ENCODE results near the gene ISX.

The ISX gene

DNA sequence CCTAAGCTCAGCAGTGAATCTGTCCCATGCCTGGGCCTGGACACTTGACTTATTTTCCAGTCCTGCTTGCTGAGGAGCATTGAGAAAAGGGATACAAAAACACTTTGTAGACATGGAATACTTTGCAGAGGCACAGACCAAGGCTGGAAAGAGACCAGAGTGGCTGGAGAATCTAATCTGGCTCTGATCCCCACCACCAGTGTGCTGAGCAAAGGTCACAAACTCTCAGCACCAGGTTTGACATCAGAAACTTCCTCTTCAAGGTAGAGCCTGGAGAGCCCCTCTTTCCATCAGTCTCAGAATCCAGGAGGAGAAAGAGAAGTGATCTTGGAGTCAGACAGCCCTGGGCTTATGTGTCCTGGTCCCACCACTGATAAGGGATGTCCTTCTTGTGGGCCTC is 53.5 kb downstream of the ISX start:
- no peak overlapping the region for H3K4me3 ChIP-seq (ENCODE audit: low read depth in 1 of 2, low read length in 1 of 2)
- no peaks in the 10 kb centered on the region for H3K4me1 ChIP-seq (ENCODE audit: control insufficient read depth in 1 of 2, insufficient read depth in 1 of 2, low read depth in 1 of 2, low read length in 1 of 2)
- H3K27me3 ChIP-seq, result no peaks in the 10 kb centered on the region

DNA sequence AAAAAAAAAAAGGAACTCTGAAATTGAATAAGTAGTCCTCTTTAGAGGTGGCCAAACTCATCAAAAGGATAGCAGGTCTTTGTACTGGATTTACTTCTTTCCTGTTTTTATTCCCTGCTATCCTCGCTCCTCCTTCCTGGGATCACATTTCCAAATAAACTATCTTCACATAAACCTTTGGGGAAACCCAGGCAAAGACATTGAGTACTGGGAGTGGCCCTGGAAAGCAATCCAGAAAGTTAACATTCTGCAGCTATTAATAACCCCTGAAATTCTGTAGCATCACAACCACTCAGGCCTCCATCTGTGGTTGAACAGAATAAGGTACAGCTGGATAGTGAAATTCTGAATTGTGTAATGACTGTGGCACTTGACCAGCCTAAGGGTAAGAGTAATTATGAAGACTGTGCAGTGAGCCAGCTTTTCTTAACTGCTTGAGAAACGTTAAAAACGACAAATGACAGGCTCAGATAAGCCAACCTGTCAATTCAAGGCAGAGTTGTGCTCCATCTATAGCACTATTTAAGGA is 58.8 kb downstream of the ISX start:
- Histone ChIP-seq H3K4me3 (ENCODE audit: low read depth in 1 of 2, low read length in 1 of 2) (no peak overlapping the region), H3K36me3 (no peaks in the 10 kb centered on the region)

More for the DNA sequence above, 53.5 kb downstream of the ISX start:
- Histone ChIP-seq H3K36me3 (no peaks in the 10 kb centered on the region), H3K27ac (no peak overlapping the region), H3K9me3 (no peaks in the 10 kb centered on the region)
- TF ChIP-seq, protein P1, sequence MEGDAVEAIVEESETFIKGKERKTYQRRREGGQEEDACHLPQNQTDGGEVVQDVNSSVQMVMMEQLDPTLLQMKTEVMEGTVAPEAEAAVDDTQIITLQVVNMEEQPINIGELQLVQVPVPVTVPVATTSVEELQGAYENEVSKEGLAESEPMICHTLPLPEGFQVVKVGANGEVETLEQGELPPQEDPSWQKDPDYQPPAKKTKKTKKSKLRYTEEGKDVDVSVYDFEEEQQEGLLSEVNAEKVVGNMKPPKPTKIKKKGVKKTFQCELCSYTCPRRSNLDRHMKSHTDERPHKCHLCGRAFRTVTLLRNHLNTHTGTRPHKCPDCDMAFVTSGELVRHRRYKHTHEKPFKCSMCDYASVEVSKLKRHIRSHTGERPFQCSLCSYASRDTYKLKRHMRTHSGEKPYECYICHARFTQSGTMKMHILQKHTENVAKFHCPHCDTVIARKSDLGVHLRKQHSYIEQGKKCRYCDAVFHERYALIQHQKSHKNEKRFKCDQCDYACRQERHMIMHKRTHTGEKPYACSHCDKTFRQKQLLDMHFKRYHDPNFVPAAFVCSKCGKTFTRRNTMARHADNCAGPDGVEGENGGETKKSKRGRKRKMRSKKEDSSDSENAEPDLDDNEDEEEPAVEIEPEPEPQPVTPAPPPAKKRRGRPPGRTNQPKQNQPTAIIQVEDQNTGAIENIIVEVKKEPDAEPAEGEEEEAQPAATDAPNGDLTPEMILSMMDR (IDR thresholded peaks at IDR 0.05), result no peak

GRCh38 chr22:35126993-35127392 is 61.0 kb downstream of the ISX start:
- TF ChIP-seq, protein P1 (IDR thresholded peaks at IDR 0.05), result no peak
- H3K36me3 ChIP-seq, result no peaks in the 10 kb centered on the region

More for the DNA sequence above, 58.8 kb downstream of the ISX start:
- TF ChIP-seq, protein P1 (IDR thresholded peaks at IDR 0.05), result no peak
- H3K27me3 ChIP-seq, result no peaks in the 10 kb centered on the region
- no peaks in the 10 kb centered on the region for H3K9me3 ChIP-seq
- H3K27ac ChIP-seq, result no peak overlapping the region
- H3K4me1 ChIP-seq (ENCODE audit: control insufficient read depth in 1 of 2, insufficient read depth in 1 of 2, low read depth in 1 of 2, low read length in 1 of 2), result no peaks in the 10 kb centered on the region

GRCh38 chr22:35128637-35129036 is 62.7 kb downstream of the ISX start:
- Histone ChIP-seq H3K27ac (no peak overlapping the region), H3K27me3 (peaks cover 4% of the 10 kb centered on the region), H3K9me3 (no peaks in the 10 kb centered on the region), H3K4me3 (ENCODE audit: low read depth in 1 of 2, low read length in 1 of 2) (no peak overlapping the region), H3K4me1 (ENCODE audit: control insufficient read depth in 1 of 2, insufficient read depth in 1 of 2, low read depth in 1 of 2, low read length in 1 of 2) (no peaks in the 10 kb centered on the region), H3K36me3 (no peaks in the 10 kb centered on the region)
- TF ChIP-seq, protein P1 (IDR thresholded peaks at IDR 0.05), result no peak

More at GRCh38 chr22:35126993-35127392, 61.0 kb downstream of the ISX start:
- Histone ChIP-seq H3K27ac (no peak overlapping the region), H3K4me1 (ENCODE audit: control insufficient read depth in 1 of 2, insufficient read depth in 1 of 2, low read depth in 1 of 2, low read length in 1 of 2) (no peaks in the 10 kb centered on the region), H3K4me3 (ENCODE audit: low read depth in 1 of 2, low read length in 1 of 2) (no peak overlapping the region), H3K9me3 (no peaks in the 10 kb centered on the region), H3K27me3 (no peaks in the 10 kb centered on the region)

GRCh38 chr22:35131525-35132000 is 65.6 kb downstream of the ISX start:
- Histone ChIP-seq H3K4me3 (ENCODE audit: low read depth in 1 of 2, low read length in 1 of 2) (no peak overlapping the region), H3K9me3 (no peaks in the 10 kb centered on the region), H3K27me3 (peaks cover 30% of the 10 kb centered on the region), H3K4me1 (ENCODE audit: control insufficient read depth in 1 of 2, insufficient read depth in 1 of 2, low read depth in 1 of 2, low read length in 1 of 2) (no peaks in the 10 kb centered on the region), H3K36me3 (no peaks in the 10 kb centered on the region), H3K27ac (no peak overlapping the region)
- TF ChIP-seq, protein P1 (IDR thresholded peaks at IDR 0.05), result no peak

All from neutrophil (primary cell).